ENCODE results near the gene TAF6. TPM values are rescaled to one million over a fixed set of nuclear protein-coding genes. Genes with fewer than 3 reads are reported as not detected.

Gene TAF6
- total and polyA plus RNA-seq, 9 of the 15 experiments (the other 6 are each of a cell fraction or from before 2014, with no cell fraction given): 0.78 to 78.7 (median 21.3) TPM

DNA sequence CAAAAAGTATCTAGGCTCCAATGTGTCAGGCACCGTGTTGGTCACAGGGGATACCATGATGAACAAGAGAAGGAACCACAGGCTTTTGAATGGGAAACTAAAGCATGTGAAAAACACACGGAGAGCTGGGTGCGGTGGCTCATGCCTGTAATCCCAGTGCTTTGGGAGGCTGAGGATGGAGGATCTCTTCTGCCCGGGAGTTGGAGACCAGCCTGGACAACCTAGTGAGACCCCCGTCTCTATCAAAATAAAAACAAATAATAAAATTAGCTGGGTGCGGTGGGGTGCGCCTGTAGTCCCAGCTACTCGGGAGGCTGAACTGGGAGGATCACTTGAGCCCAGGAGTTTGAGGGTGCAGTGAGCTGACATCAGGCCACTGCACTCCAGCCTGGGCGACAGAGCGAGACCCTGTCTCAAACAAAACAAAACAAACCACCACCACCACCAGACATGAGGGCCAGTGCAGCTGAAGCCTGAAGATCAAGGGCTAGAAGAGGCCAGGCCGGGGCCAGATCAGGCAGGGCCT is 31.0 kb downstream of the TAF6 start:
- Histone ChIP-seq H3K4me1 (replicated peaks in 1 of 2; ENCODE audit: control insufficient read depth in 2 of 2, insufficient read depth in 2 of 2, low read length in 2 of 2) (peaks cover 26 to 28% of the 10 kb centered on the region in 2 experiments), H3K4me3 (peak overlapping the region; percentile 87), H3K9me1 (ENCODE audit: control insufficient read depth, insufficient read depth, low read length) (no peaks in the 10 kb centered on the region), H2AFZ (ENCODE audit: low read depth, low read length) (peak overlapping the region; percentile 93), H3K9ac (ENCODE audit: insufficient read depth in 1 of 2, low read depth in 2 of 2, low read length in 2 of 2) (peak overlapping the region; percentile 96 to 97), H3K36me3 (ENCODE audit: control insufficient read depth, insufficient read depth, low read length) (peaks cover 34% of the 10 kb centered on the region), H4K20me1 (replicated peaks; ENCODE audit: control insufficient read depth, insufficient read depth, low read length) (peaks cover 13% of the 10 kb centered on the region; the same call in 1 of the 2 replicates), H3K9me3 (replicated peaks; ENCODE audit: control insufficient read depth, insufficient read depth, low read depth, low read length) (no peaks in the 10 kb centered on the region), H3K79me2 (ENCODE audit: control insufficient read depth, insufficient read depth, low read length) (peaks cover 19% of the 10 kb centered on the region), H3K27me3 (ENCODE audit: control insufficient read depth in 2 of 2, insufficient read depth in 2 of 2, low read length in 2 of 2) (no peaks in the 10 kb centered on the region), H3K4me2 (ENCODE audit: insufficient read depth, low read length) (peak overlapping the region; percentile 96), H3K27ac (ENCODE audit: extremely low read depth, low read depth, low read length) (peak overlapping the region; percentile 97)
- in situ Hi-C loops (cut with MboI) (no loop called here), intact Hi-C loops (cut with micrococcal nuclease) (no loop called here)
- ChIA-PET CTCF (ENCODE audit: low intra/inter-chr PET ratio) (interaction anchor here (0.6 kb wide), 1 partner anchor 45 kb away, joined by 3 read pairs; no protein-coding TSS in a partner anchor), POLR2A (interaction anchor here (0.7 to 7.9 kb wide), 5 partner anchors 9 to 593 kb away, joined by 3 to 115 read pairs (median 3); partner anchors contain the start of genes AP4M1 and MCM7)
- DNase-seq (ENCODE audit: extremely low read depth in 1 of 4, low spot score in 3 of 4): no peak
- FAIRE-seq: no peak
- WGBS (ENCODE audit: insufficient coverage, low coverage, missing lambda C conversion rate): 72% methylated on average over 11 of the region's 11 CpGs
- BruUV-seq (replicated peaks): TSS peak; percentile 39
- no peak; the same call in 2 of the 3 replicates for ATAC-seq
- TF ChIP-seq ZNF282 (CRISPR knock-in tag; IDR thresholded peaks at IDR 0.05): no peak
- TF ChIP-seq MIER1 (IDR thresholded peaks at IDR 0.05; ENCODE audit: low read depth): peak; percentile 51; the same call in 1 of the 2 replicates
- TF ChIP-seq KDM1A (IDR thresholded peaks at IDR 0.05): peak in 1 of 2 experiments; percentile 47; a peak in 1 of 4 replicates
- no peak for TF ChIP-seq FOS (IDR thresholded peaks at IDR 0.05; ENCODE audit: extremely low read depth, insufficient read length)
- TF ChIP-seq SMARCE1 (IDR thresholded peaks at IDR 0.05): peak; percentile 34; the same call in 1 of the 2 replicates
- TF ChIP-seq MAFG (tag; conservative IDR thresholded peaks at IDR 0.05): no peak
- no peak for TF ChIP-seq BRD4 (IDR thresholded peaks at IDR 0.05)
- TF ChIP-seq, protein P1, sequence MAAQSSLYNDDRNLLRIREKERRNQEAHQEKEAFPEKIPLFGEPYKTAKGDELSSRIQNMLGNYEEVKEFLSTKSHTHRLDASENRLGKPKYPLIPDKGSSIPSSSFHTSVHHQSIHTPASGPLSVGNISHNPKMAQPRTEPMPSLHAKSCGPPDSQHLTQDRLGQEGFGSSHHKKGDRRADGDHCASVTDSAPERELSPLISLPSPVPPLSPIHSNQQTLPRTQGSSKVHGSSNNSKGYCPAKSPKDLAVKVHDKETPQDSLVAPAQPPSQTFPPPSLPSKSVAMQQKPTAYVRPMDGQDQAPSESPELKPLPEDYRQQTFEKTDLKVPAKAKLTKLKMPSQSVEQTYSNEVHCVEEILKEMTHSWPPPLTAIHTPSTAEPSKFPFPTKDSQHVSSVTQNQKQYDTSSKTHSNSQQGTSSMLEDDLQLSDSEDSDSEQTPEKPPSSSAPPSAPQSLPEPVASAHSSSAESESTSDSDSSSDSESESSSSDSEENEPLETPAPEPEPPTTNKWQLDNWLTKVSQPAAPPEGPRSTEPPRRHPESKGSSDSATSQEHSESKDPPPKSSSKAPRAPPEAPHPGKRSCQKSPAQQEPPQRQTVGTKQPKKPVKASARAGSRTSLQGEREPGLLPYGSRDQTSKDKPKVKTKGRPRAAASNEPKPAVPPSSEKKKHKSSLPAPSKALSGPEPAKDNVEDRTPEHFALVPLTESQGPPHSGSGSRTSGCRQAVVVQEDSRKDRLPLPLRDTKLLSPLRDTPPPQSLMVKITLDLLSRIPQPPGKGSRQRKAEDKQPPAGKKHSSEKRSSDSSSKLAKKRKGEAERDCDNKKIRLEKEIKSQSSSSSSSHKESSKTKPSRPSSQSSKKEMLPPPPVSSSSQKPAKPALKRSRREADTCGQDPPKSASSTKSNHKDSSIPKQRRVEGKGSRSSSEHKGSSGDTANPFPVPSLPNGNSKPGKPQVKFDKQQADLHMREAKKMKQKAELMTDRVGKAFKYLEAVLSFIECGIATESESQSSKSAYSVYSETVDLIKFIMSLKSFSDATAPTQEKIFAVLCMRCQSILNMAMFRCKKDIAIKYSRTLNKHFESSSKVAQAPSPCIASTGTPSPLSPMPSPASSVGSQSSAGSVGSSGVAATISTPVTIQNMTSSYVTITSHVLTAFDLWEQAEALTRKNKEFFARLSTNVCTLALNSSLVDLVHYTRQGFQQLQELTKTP (IDR thresholded peaks at IDR 0.05; ENCODE audit: low read depth in 1 of 2, partially characterized antibody in 2 of 2): peak in 1 of 2 experiments; percentile 22
- peak; percentile 65; the same call in 1 of the 2 replicates for TF ChIP-seq HDGF (IDR thresholded peaks at IDR 0.05)
- peak; percentile 45; the same call in 1 of the 2 replicates for TF ChIP-seq CBFB (CRISPR knock-in tag; IDR thresholded peaks at IDR 0.05)
- TF ChIP-seq, protein P2, sequence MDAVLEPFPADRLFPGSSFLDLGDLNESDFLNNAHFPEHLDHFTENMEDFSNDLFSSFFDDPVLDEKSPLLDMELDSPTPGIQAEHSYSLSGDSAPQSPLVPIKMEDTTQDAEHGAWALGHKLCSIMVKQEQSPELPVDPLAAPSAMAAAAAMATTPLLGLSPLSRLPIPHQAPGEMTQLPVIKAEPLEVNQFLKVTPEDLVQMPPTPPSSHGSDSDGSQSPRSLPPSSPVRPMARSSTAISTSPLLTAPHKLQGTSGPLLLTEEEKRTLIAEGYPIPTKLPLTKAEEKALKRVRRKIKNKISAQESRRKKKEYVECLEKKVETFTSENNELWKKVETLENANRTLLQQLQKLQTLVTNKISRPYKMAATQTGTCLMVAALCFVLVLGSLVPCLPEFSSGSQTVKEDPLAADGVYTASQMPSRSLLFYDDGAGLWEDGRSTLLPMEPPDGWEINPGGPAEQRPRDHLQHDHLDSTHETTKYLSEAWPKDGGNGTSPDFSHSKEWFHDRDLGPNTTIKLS (IDR thresholded peaks at IDR 0.05; ENCODE audit: borderline replicate concordance, low read depth): no peak
- TF ChIP-seq, protein P3, sequence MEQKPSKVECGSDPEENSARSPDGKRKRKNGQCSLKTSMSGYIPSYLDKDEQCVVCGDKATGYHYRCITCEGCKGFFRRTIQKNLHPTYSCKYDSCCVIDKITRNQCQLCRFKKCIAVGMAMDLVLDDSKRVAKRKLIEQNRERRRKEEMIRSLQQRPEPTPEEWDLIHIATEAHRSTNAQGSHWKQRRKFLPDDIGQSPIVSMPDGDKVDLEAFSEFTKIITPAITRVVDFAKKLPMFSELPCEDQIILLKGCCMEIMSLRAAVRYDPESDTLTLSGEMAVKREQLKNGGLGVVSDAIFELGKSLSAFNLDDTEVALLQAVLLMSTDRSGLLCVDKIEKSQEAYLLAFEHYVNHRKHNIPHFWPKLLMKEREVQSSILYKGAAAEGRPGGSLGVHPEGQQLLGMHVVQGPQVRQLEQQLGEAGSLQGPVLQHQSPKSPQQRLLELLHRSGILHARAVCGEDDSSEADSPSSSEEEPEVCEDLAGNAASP (IDR thresholded peaks at IDR 0.05): no peak
- TF ChIP-seq, protein P4, sequence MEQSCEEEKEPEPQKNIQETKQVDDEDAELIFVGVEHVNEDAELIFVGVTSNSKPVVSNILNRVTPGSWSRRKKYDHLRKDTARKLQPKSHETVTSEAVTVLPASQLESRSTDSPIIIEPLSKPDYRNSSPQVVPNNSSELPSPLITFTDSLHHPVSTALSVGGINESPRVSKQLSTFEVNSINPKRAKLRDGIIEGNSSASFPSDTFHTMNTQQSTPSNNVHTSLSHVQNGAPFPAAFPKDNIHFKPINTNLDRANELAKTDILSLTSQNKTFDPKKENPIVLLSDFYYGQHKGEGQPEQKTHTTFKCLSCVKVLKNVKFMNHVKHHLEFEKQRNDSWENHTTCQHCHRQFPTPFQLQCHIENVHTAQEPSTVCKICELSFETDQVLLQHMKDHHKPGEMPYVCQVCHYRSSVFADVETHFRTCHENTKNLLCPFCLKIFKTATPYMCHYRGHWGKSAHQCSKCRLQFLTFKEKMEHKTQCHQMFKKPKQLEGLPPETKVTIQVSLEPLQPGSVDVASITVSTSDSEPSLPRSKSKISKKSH (CRISPR knock-in tag; IDR thresholded peaks at IDR 0.05): no peak
- TF ChIP-seq KAT7 (CRISPR knock-in tag; IDR thresholded peaks at IDR 0.05; ENCODE audit: borderline replicate concordance): no peak

Measured in K562 (cell line).